T47D (cell line): Measurements from ENCODE around the gene MED9.

ENCODE experiments used
- DNase-seq, 2 experiments: peaks; one replicate each; pipeline versions ENCODE4 v3.0.0 to v3.0.0-alpha.2; 2011 to 2012; ENCODE audit warnings: low read depth in 1 of 2, low spot score in 1 of 2
- JUND ChIP-seq: IDR thresholded peaks from 2 replicates; pipeline ENCODE4 v1.6.1; 2012; ENCODE audit warnings: low read depth
- in situ Hi-C: cut with HindIII; loops from 2 replicates; pipeline ENCODE4 v1.10.0; 2016; ENCODE audit warnings: low sequenced_read_pairs, low pct_unique_long_range_greater_than_20kb

The MED9 gene

GRCh38 chr17:17511293-17511741 is 34.5 kb downstream of the MED9 start:
- DNase-seq, result no peak
- no peak for TF ChIP-seq JUND
- in situ Hi-C loops, result no loop called here

GRCh38 chr17:17511881-17512858 is 35.4 kb downstream of the MED9 start:
- DNase-seq, result peak in 1 of 2 experiments; percentile 24
- no peak for TF ChIP-seq JUND
- in situ Hi-C loops, result no loop called here

GRCh38 chr17:17512866-17513265 is 36.1 kb downstream of the MED9 start:
- DNase-seq, result no peak
- TF ChIP-seq JUND, result no peak
- in situ Hi-C loops, result no loop called here

- no peak for DNase-seq
- in situ Hi-C loops, result no loop called here
Observed at GRCh38 chr17:17513626-17514025, 36.8 kb downstream of the MED9 start.

GRCh38 chr17:17514361-17514992 is 37.7 kb downstream of the MED9 start:
- in situ Hi-C loops, result no loop called here
- TF ChIP-seq JUND, result no peak
- no peak for DNase-seq

More at GRCh38 chr17:17513626-17514025, 36.8 kb downstream of the MED9 start:
- TF ChIP-seq JUND, result no peak

GRCh38 chr17:17514993-17515933 is 38.5 kb downstream of the MED9 start:
- in situ Hi-C loops, result no loop called here
- no peak for TF ChIP-seq JUND
- no peak for DNase-seq

GRCh38 chr17:17515934-17516930 is 39.4 kb downstream of the MED9 start:
- in situ Hi-C loops, result no loop called here
- no peak for TF ChIP-seq JUND
- DNase-seq, result no peak

- no peak for DNase-seq
- in situ Hi-C loops, result no loop called here
- no peak for TF ChIP-seq JUND
Observed at GRCh38 chr17:17516941-17517720, 40.3 kb downstream of the MED9 start.

- in situ Hi-C loops, result no loop called here
- no peak for TF ChIP-seq JUND
- DNase-seq, result no peak
Observed at GRCh38 chr17:17518014-17518413, 41.2 kb downstream of the MED9 start.

- no peak for TF ChIP-seq JUND
- in situ Hi-C loops, result no loop called here
- DNase-seq, result no peak
Observed at GRCh38 chr17:17518951-17519350, 42.2 kb downstream of the MED9 start.
